Activated naive CD8-positive, alpha-beta T cell treated with anti-CD3 and anti-CD28 coated beads, Interleukin-2, amount 10 ng/mL, durations not matched to agents 7 days and 5 days (primary cell): ENCODE measurements around the gene CEP295NL. TPM values are rescaled to one million over a fixed set of nuclear protein-coding genes. Genes with fewer than 3 reads are reported as not detected.
"Not testable (repeated sequence)": the region's sequence is repeated elsewhere in the genome, so short reads cannot be mapped to it uniquely, and the experiment has no call there.

Experiments used
- ATAC-seq: fragments of 150-1000 bp; cut with Tn5 transposase; one replicate; pipeline ENCODE4 v1.10.0; 2021; ENCODE audit warnings: low read depth, moderate library complexity
- POLR2A ChIA-PET: fragments of 350-600 bp; sonication (Branson Sonifier 250); formaldehyde crosslinking; loops from one replicate; lab custom pipeline; 2021; ENCODE audit warnings: antibody characterized with exemption; lab: Charles Lee
- DNase-seq: peaks from one replicate; pipeline ENCODE4 v3.0.0; 2021
- H3K27ac Mint-ChIP-seq: one replicate; pipeline ENCODE4 v1.8.0; 2022; ENCODE audit warnings: mild to moderate bottlenecking, mixed read lengths
- H3K27me3 Mint-ChIP-seq: one replicate; pipeline ENCODE4 v1.8.0; 2022; ENCODE audit warnings: mild to moderate bottlenecking, moderate library complexity, mixed read lengths
- H3K36me3 Mint-ChIP-seq: one replicate; pipeline ENCODE4 v1.8.0; 2021; ENCODE audit warnings: mild to moderate bottlenecking, mixed read lengths
- H3K4me1 Mint-ChIP-seq: one replicate; pipeline ENCODE4 v1.8.0; 2021; ENCODE audit warnings: mixed read lengths
- H3K4me3 Mint-ChIP-seq: one replicate; pipeline ENCODE4 v1.8.0; 2022; ENCODE audit warnings: mild to moderate bottlenecking, moderate library complexity, mixed read lengths
- H3K9me3 Mint-ChIP-seq: one replicate; pipeline ENCODE4 v1.8.0; 2021; ENCODE audit warnings: mixed read lengths
- total RNA-seq, 2 experiments: library from RNA; stranded (reverse); gene quantifications; one replicate each; pipeline ENCODE4 v1.2.3, GENCODE V29; 2021

The CEP295NL gene
- total RNA-seq, 2 experiments from 2014 or later = 0.23 TPM; not detected in 1

- H3K9me3 Mint-ChIP-seq = no peaks in the 10 kb centered on the region
Measured at GRCh38 chr17:78905541-78905940, 2.5 kb upstream of the CEP295NL start.

DNA sequence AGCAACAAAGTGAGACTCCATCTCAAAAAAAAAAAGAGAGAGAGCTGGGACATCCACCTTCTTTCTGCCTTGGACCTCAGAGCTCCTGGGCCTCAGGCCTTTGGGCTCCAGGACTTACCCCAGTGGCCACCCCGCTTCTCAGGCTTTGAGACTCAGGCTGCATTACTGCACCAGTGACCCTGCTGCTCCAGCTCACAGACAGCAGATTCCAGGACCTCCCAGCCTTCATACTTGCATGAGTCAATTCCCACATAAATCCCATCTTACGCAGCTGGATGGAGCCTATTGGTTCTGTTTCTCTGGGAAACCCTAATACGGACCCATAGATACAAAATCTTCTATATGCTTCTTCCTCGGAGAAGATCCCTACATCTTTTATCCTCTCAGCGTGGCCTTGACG is 2.1 kb upstream of the CEP295NL start:
- DNase-seq = no peak
- no peaks in the 10 kb centered on the region for H3K9me3 Mint-ChIP-seq
- no peak overlapping the region for H3K27ac Mint-ChIP-seq
- ATAC-seq = no peak
- no peaks in the 10 kb centered on the region for H3K36me3 Mint-ChIP-seq
- H3K4me1 Mint-ChIP-seq = peaks cover 5% of the 10 kb centered on the region
- POLR2A ChIA-PET = no interaction called here
- H3K4me3 Mint-ChIP-seq = no peak overlapping the region
- peaks cover 6% of the 10 kb centered on the region for H3K27me3 Mint-ChIP-seq

More at GRCh38 chr17:78905541-78905940, 2.5 kb upstream of the CEP295NL start:
- H3K4me3 Mint-ChIP-seq = no peak overlapping the region
- peaks cover 5% of the 10 kb centered on the region for H3K4me1 Mint-ChIP-seq
- no peaks in the 10 kb centered on the region for H3K36me3 Mint-ChIP-seq
- ATAC-seq (no peak), DNase-seq (no peak)
- POLR2A ChIA-PET = no interaction called here
- H3K27me3 Mint-ChIP-seq = peaks cover 7% of the 10 kb centered on the region
- H3K27ac Mint-ChIP-seq = no peak overlapping the region

- POLR2A ChIA-PET = no interaction called here
- ATAC-seq = no peak
- no peak overlapping the region for H3K27ac Mint-ChIP-seq
- peaks cover 6% of the 10 kb centered on the region for H3K27me3 Mint-ChIP-seq
- no peaks in the 10 kb centered on the region for H3K9me3 Mint-ChIP-seq
- H3K4me3 Mint-ChIP-seq = no peak overlapping the region
- no peaks in the 10 kb centered on the region for H3K36me3 Mint-ChIP-seq
- no peak for DNase-seq
- H3K4me1 Mint-ChIP-seq = peaks cover 5% of the 10 kb centered on the region
Measured at GRCh38 chr17:78904371-78904770, 1.4 kb upstream of the CEP295NL start.

- H3K27ac Mint-ChIP-seq, ATAC-seq, H3K36me3 Mint-ChIP-seq, POLR2A ChIA-PET, H3K27me3 Mint-ChIP-seq, DNase-seq, H3K4me1 Mint-ChIP-seq, H3K9me3 Mint-ChIP-seq, H3K4me3 Mint-ChIP-seq: not testable (repeated sequence)
Measured at GRCh38 chr17:78902231-78902630, 770 bp downstream of the CEP295NL start.

GRCh38 chr17:78901806-78902205 is 1.2 kb downstream of the CEP295NL start:
- ATAC-seq = no peak
- H3K4me3 Mint-ChIP-seq = no peak overlapping the region
- H3K36me3 Mint-ChIP-seq = no peaks in the 10 kb centered on the region
- no peak for DNase-seq
- POLR2A ChIA-PET = interaction anchor here (1.6 kb wide), 1 partner anchor 11 kb away, joined by 5 read pairs; no protein-coding TSS in a partner anchor
- no peaks in the 10 kb centered on the region for H3K9me3 Mint-ChIP-seq
- H3K4me1 Mint-ChIP-seq = peaks cover 5% of the 10 kb centered on the region
- peaks cover 6% of the 10 kb centered on the region for H3K27me3 Mint-ChIP-seq
- H3K27ac Mint-ChIP-seq = no peak overlapping the region

GRCh38 chr17:78900816-78901215 is 2.2 kb downstream of the CEP295NL start:
- no peak for DNase-seq
- H3K4me1 Mint-ChIP-seq = peaks cover 5% of the 10 kb centered on the region
- H3K36me3 Mint-ChIP-seq = no peaks in the 10 kb centered on the region
- H3K4me3 Mint-ChIP-seq = no peak overlapping the region
- POLR2A ChIA-PET = interaction anchor here (1.6 kb wide), 1 partner anchor 10 kb away, joined by 5 read pairs; no protein-coding TSS in a partner anchor
- H3K27ac Mint-ChIP-seq = no peak overlapping the region
- no peak for ATAC-seq
- peaks cover 6% of the 10 kb centered on the region for H3K27me3 Mint-ChIP-seq
- no peaks in the 10 kb centered on the region for H3K9me3 Mint-ChIP-seq

DNA sequence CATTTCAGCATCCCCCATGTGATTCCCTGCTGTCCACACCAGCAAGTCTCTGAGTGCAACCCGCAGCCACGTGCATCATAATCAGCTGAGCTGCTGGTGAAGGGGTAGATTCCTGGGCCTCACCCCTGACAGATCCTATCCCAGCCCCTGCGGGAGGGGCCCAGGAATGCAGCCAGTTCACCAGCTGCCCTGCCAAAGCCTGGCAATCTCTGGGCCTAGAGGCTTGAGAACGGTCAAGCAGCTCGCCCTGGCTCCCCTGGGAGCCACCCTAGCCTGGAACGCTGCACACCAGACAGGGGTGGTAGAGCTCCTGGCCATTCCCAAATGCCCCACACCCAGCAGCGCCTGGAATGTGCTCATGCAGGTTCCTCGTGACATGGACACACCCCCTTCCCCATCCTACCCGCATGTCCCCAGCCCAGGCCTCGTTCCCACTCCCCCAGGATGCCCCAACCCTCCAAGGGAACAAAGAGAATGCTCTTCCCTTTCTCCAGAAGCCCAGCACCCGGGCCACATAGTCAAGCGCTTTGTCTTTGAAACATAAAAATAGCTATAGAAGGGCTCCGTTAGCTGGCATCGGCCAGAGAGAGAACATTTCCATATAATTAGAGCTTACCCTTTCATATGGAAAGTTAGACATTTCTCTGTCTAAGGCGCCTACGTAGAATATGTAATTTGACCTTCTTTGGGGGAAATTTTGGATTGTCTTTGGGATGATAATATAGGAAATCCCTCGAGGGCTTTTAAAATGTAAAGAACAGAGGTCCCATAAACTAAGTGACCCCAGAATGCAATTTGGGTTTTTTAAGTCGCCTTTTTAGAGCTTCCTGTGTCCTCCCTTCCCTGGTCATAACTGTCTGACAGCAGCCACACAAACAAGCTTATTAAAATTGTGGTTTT is 3.4 kb downstream of the CEP295NL start:
- no peaks in the 10 kb centered on the region for H3K36me3 Mint-ChIP-seq
- peaks cover 3% of the 10 kb centered on the region for H3K27me3 Mint-ChIP-seq
- peaks cover 5% of the 10 kb centered on the region for H3K4me1 Mint-ChIP-seq
- no peak for DNase-seq
- ATAC-seq = no peak
- no peak overlapping the region for H3K4me3 Mint-ChIP-seq
- no peak overlapping the region for H3K27ac Mint-ChIP-seq
- POLR2A ChIA-PET = no interaction called here
- H3K9me3 Mint-ChIP-seq = no peaks in the 10 kb centered on the region

- DNase-seq = no peak
- ATAC-seq = no peak
- no peaks in the 10 kb centered on the region for H3K9me3 Mint-ChIP-seq
- POLR2A ChIA-PET = no interaction called here
- no peak overlapping the region for H3K27ac Mint-ChIP-seq
- peaks cover 5% of the 10 kb centered on the region for H3K4me1 Mint-ChIP-seq
- H3K36me3 Mint-ChIP-seq = no peaks in the 10 kb centered on the region
- peaks cover 3% of the 10 kb centered on the region for H3K27me3 Mint-ChIP-seq
- H3K4me3 Mint-ChIP-seq = no peak overlapping the region
Measured at GRCh38 chr17:78898947-78899346, 4.1 kb downstream of the CEP295NL start.

- DNase-seq (no peak), ATAC-seq (no peak)
- H3K27me3 Mint-ChIP-seq = peaks cover 3% of the 10 kb centered on the region
- POLR2A ChIA-PET = no interaction called here
- no peaks in the 10 kb centered on the region for H3K4me1 Mint-ChIP-seq
- H3K27ac Mint-ChIP-seq = no peak overlapping the region
- H3K4me3 Mint-ChIP-seq = no peak overlapping the region
- no peaks in the 10 kb centered on the region for H3K9me3 Mint-ChIP-seq
- no peaks in the 10 kb centered on the region for H3K36me3 Mint-ChIP-seq
Measured at GRCh38 chr17:78898075-78898836, 4.7 kb downstream of the CEP295NL start.

DNA sequence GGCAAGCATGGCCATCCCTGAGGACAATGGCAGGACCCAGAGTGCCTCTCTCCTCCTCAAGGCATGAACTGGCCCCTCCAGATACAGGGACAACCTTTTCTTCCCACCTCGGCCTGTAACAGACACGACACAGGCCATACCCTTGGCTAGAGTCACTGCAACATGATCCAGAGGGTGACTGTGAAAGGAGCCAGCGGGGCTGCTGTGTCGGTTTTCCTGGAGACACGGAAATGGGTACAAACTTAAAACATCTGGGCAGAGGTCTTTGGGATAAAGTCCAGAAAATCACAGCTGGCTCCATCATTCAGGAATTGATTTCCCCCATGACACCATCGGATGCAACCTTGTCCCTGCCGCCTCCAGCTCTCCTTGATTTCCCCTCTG is 5.3 kb downstream of the CEP295NL start:
- DNase-seq = no peak
- H3K36me3 Mint-ChIP-seq = no peaks in the 10 kb centered on the region
- H3K9me3 Mint-ChIP-seq = no peaks in the 10 kb centered on the region
- no peak for ATAC-seq
- no peak overlapping the region for H3K27ac Mint-ChIP-seq
- H3K4me3 Mint-ChIP-seq = no peak overlapping the region
- POLR2A ChIA-PET = no interaction called here
- H3K4me1 Mint-ChIP-seq = no peaks in the 10 kb centered on the region
- H3K27me3 Mint-ChIP-seq = peaks cover 4% of the 10 kb centered on the region

- H3K27me3 Mint-ChIP-seq = peaks cover 4% of the 10 kb centered on the region
- DNase-seq (no peak), ATAC-seq (no peak)
- no peak overlapping the region for H3K27ac Mint-ChIP-seq
- POLR2A ChIA-PET = no interaction called here
- H3K4me3 Mint-ChIP-seq = no peak overlapping the region
- no peaks in the 10 kb centered on the region for H3K36me3 Mint-ChIP-seq
- no peaks in the 10 kb centered on the region for H3K4me1 Mint-ChIP-seq
- H3K9me3 Mint-ChIP-seq = no peaks in the 10 kb centered on the region
Measured at GRCh38 chr17:78896834-78897663, 6.0 kb downstream of the CEP295NL start.

DNA sequence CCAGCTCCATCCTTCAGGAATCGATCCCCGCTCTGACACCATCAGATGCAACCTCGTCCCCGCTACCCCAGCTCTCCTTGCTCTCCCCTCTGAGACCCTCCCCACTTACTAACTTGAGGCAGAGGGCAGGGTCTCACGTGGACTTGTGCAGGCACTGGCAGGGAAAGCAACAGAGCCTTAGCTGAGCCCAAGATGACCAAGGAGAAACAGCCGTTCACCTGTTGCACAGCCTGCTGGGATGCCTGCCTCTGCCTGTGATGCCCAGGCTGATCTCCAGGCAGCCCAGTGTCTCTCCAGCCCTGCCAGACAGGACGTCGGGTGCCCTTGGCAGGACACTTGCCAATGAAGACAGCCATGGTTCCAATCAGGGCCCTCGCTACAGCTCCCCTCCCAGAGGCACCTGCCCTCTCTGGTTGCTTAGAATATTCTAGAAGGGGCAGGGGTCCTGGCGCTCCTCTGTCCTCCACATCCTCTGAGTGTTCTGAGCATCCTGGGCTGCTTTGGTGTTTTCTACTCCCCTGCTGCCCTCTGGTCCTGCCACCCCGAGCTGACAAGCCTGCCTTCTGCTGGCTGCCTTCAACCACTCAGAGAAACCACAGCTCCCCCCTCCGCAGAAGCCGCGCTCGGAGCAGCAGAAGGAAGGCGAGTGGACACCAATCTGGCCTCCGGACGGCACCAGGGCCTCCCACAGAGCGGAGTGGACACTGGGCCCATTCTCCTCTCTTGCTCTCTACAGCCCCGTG is 6.7 kb downstream of the CEP295NL start:
- no peaks in the 10 kb centered on the region for H3K36me3 Mint-ChIP-seq
- H3K27me3 Mint-ChIP-seq = peaks cover 4% of the 10 kb centered on the region
- POLR2A ChIA-PET = no interaction called here
- H3K4me3 Mint-ChIP-seq = no peak overlapping the region
- H3K4me1 Mint-ChIP-seq = peaks cover 3% of the 10 kb centered on the region
- no peak overlapping the region for H3K27ac Mint-ChIP-seq
- ATAC-seq (no peak), DNase-seq (no peak)
- no peaks in the 10 kb centered on the region for H3K9me3 Mint-ChIP-seq
